Thyroid gland (tissue), 4 donors: ENCODE data around the gene CHD6. TPM values are rescaled to one million over a fixed set of nuclear protein-coding genes. Genes with fewer than 3 reads are reported as not detected.

ENCODE experiments used
- DNase-seq, 2 donors: peaks; one replicate each; pipeline ENCODE4 v3.0.0-alpha.2; 2019
- H3K27ac ChIP-seq, 3 donors: fragments of 200-600 bp; sonication (generic); 1 replicate in 2 of 3; 2 replicates in 1 of 3; pipeline ENCODE4 v1.5.1; 2016 to 2019; ENCODE audit warnings: mild to moderate bottlenecking in 1 of 3, moderate library complexity in 1 of 3
- H3K27me3 ChIP-seq: fragments of 200-600 bp; sonication (generic); one replicate; pipeline ENCODE4 v1.5.1; 2019
- H3K36me3 ChIP-seq, 2 donors: fragments of 200-600 bp; sonication (generic); one replicate each; pipeline ENCODE4 v1.5.1; 2016 to 2019
- H3K4me1 ChIP-seq, 2 donors: fragments of 200-600 bp; sonication (generic); one replicate each; pipeline ENCODE4 v1.5.1; 2017 to 2019
- H3K4me3 ChIP-seq, 3 donors: fragments of 200-600 bp; sonication (generic); replicated peaks in 1 of 3; 1 replicate in 2 of 3; 2 replicates in 1 of 3; pipeline ENCODE4 v1.5.1; 2016; ENCODE audit warnings: mild to moderate bottlenecking in 1 of 3
- H3K9me3 ChIP-seq: fragments of 200-600 bp; sonication (generic); one replicate; pipeline ENCODE4 v1.5.1; 2017
- POLR2A ChIP-seq, 2 donors: fragments of 450-650 bp; IDR thresholded peaks; one replicate each; pipeline ENCODE4 v1.6.1; 2017; ENCODE audit warnings: antibody characterized with exemption in 2 of 2, mild to moderate bottlenecking in 2 of 2, moderate library complexity in 1 of 2
- WGBS, 2 donors: methylation state at CpG; one replicate each; pipeline ENCODE4 v1.1.5; 2017; 5-methylcytosine and 5-hydroxymethylcytosine counted together
- intact Hi-C: fragments of 100-400 bp; cut with DNase I; formaldehyde crosslinking; loops from one replicate; pipeline ENCODE4 v1.15.1; 2023
- total RNA-seq, 4 donors: library from RNA; depleted of rRNA; stranded (reverse); fragments of >200 nt; gene quantifications; one replicate each; pipeline ENCODE4 v1.2.3, GENCODE V29; 2016
- TF ChIP-seq, protein P1 (sequence below), 6 experiments: fragments of 200-600 bp in 3 of 6; fragments of 450-650 bp in 3 of 6; sonication (generic) in 3 of 6; IDR thresholded peaks; one replicate each; pipeline ENCODE4 v1.5.1; 2016 to 2019; ENCODE audit warnings: antibody characterized with exemption in 6 of 6, mild to moderate bottlenecking in 2 of 6, inconsistent platforms in 1 of 6, moderate library complexity in 1 of 6

Gene CHD6
- total RNA-seq, 4 donors from 2014 or later: 58.0 to 104 (median 81.6) TPM

- Histone ChIP-seq H3K36me3 (no peaks in the 10 kb centered on the region), H3K9me3 (no peaks in the 10 kb centered on the region), H3K4me3 (no peak overlapping the region), H3K27ac (peak overlapping the region; percentile 68 to 85 (median 79)), H3K4me1 (peaks cover 9 to 10% of the 10 kb centered on the region in 2 donors), H3K27me3 (no peaks in the 10 kb centered on the region)
- peak; percentile 93 to 95 for DNase-seq
- intact Hi-C loops: no loop called here
- TF ChIP-seq, protein P1, sequence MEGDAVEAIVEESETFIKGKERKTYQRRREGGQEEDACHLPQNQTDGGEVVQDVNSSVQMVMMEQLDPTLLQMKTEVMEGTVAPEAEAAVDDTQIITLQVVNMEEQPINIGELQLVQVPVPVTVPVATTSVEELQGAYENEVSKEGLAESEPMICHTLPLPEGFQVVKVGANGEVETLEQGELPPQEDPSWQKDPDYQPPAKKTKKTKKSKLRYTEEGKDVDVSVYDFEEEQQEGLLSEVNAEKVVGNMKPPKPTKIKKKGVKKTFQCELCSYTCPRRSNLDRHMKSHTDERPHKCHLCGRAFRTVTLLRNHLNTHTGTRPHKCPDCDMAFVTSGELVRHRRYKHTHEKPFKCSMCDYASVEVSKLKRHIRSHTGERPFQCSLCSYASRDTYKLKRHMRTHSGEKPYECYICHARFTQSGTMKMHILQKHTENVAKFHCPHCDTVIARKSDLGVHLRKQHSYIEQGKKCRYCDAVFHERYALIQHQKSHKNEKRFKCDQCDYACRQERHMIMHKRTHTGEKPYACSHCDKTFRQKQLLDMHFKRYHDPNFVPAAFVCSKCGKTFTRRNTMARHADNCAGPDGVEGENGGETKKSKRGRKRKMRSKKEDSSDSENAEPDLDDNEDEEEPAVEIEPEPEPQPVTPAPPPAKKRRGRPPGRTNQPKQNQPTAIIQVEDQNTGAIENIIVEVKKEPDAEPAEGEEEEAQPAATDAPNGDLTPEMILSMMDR (IDR thresholded peaks at IDR 0.05): no peak
- peak in 1 of 2 donors; percentile 48 for TF ChIP-seq POLR2A (IDR thresholded peaks at IDR 0.05)
- 12 to 27% methylated on average over 3 of the region's 3 CpGs for WGBS, 2 donors
Measured at GRCh38 chr20:41643504-41643938, 25.3 kb upstream of the CHD6 start.

GRCh38 chr20:41639630-41640029, 21.5 kb upstream of the CHD6 start:
- intact Hi-C loops: no loop called here
- 42 to 62% methylated on average over 2 of the region's 2 CpGs for WGBS, 2 donors
- H3K27me3 ChIP-seq: no peaks in the 10 kb centered on the region
- peaks cover 9 to 10% of the 10 kb centered on the region in 2 donors for H3K4me1 ChIP-seq
- H3K4me3 ChIP-seq: no peak overlapping the region
- DNase-seq: no peak
- TF ChIP-seq, protein P1 (IDR thresholded peaks at IDR 0.05): no peak
- no peak for TF ChIP-seq POLR2A (IDR thresholded peaks at IDR 0.05)
- no peaks in the 10 kb centered on the region for H3K36me3 ChIP-seq
- H3K27ac ChIP-seq: no peak overlapping the region
- no peaks in the 10 kb centered on the region for H3K9me3 ChIP-seq

DNA sequence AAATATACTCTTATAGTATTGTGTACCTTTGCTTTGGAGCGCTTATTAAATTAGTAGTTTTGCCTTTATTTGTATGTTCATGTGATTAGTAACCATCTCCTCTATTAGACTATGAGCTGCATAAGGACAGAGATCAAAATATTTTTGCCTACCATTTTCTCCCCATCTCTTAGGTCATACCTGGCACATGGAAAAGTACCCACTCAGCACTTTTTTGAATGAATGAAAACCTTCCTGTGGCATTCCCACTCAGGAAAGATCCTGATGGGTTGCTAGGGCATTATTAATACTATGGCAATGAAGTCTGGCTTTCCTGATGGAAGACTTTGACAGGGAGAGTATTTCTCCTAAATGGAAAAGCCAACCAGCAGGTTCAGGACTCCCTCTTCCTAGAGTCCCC, 20.3 kb upstream of the CHD6 start:
- WGBS, 2 donors: 96 to 100% methylated on average over 1 of the region's 1 CpG
- H3K27me3 ChIP-seq: no peaks in the 10 kb centered on the region
- peaks cover 3 to 4% of the 10 kb centered on the region in 2 donors for H3K4me1 ChIP-seq
- no peak for DNase-seq
- no peak for TF ChIP-seq POLR2A (IDR thresholded peaks at IDR 0.05)
- TF ChIP-seq, protein P1 (IDR thresholded peaks at IDR 0.05): no peak
- H3K36me3 ChIP-seq: no peaks in the 10 kb centered on the region
- H3K27ac ChIP-seq: no peak overlapping the region
- no peak overlapping the region for H3K4me3 ChIP-seq
- intact Hi-C loops: no loop called here
- H3K9me3 ChIP-seq: no peaks in the 10 kb centered on the region

DNA sequence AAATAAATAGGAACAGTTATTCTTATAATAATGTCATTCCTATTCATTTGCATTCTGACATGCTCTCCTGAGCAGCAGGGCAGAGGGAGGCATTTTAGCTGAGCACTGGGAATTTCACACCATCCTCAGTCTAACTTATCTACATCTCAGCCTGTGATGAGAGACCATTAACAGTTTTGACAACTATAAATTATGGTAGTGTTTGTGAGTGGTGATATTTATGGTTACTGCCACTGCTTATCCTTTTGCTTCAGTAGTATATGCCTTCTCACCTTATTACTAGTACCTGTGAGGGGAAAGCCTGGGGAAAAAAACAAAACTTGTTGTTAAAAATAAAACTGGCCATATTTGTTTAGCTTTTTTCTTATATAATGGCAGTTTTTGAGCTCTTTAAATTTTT, 17.0 kb upstream of the CHD6 start:
- intact Hi-C loops: no loop called here
- H3K9me3 ChIP-seq: no peaks in the 10 kb centered on the region
- no peak overlapping the region for H3K27ac ChIP-seq
- no peak for DNase-seq
- no peaks in the 10 kb centered on the region for H3K36me3 ChIP-seq
- TF ChIP-seq, protein P1 (IDR thresholded peaks at IDR 0.05): no peak
- no peak for TF ChIP-seq POLR2A (IDR thresholded peaks at IDR 0.05)
- no peak overlapping the region for H3K4me3 ChIP-seq
- H3K4me1 ChIP-seq: no peaks in the 10 kb centered on the region
- H3K27me3 ChIP-seq: no peaks in the 10 kb centered on the region

GRCh38 chr20:41632896-41633295, 14.7 kb upstream of the CHD6 start:
- TF ChIP-seq, protein P1 (IDR thresholded peaks at IDR 0.05): no peak
- TF ChIP-seq POLR2A (IDR thresholded peaks at IDR 0.05): no peak
- no peak for DNase-seq
- intact Hi-C loops: no loop called here
- Histone ChIP-seq H3K27ac (no peak overlapping the region), H3K36me3 (no peaks in the 10 kb centered on the region), H3K4me1 (no peaks in the 10 kb centered on the region), H3K27me3 (no peaks in the 10 kb centered on the region), H3K4me3 (no peak overlapping the region), H3K9me3 (no peaks in the 10 kb centered on the region)
- WGBS, 2 donors: 86 to 91% methylated on average over 2 of the region's 2 CpGs
